ENCODE measurements around the gene CCDC126. TPM values are rescaled to one million over a fixed set of nuclear protein-coding genes. Genes with fewer than 3 reads are reported as not detected.

CCDC126 gene
- total and polyA plus RNA-seq, 9 of the 15 experiments (the other 6 are each of a cell fraction or from before 2014, with no cell fraction given) = 3.0 to 16.2 (median 5.2) TPM

- TF ChIP-seq ZNF609 (CRISPR knock-in tag; IDR thresholded peaks at IDR 0.05; ENCODE audit: borderline replicate concordance) (no peak), RBFOX2 (IDR thresholded peaks at IDR 0.05; ENCODE audit: low read depth, low read length) (peak; percentile 75), ERF (CRISPR knock-in tag; IDR thresholded peaks at IDR 0.05) (no peak), RBM15 (IDR thresholded peaks at IDR 0.05; ENCODE audit: insufficient read depth, low read length) (no peak), CEBPZ (IDR thresholded peaks at IDR 0.05; ENCODE audit: borderline replicate concordance, low read depth, low read length) (no peak), KLF10 (CRISPR knock-in tag; IDR thresholded peaks at IDR 0.05) (no peak), ZNF551 (CRISPR knock-in tag; IDR thresholded peaks at IDR 0.05) (no peak), DMBX1 (CRISPR knock-in tag; IDR thresholded peaks at IDR 0.05; ENCODE audit: borderline replicate concordance) (peak; percentile 45; the same call in 1 of the 2 replicates), MYC (IDR thresholded peaks at IDR 0.05; ENCODE audit: low read depth, low read length) (peak; percentile 94), MYC (CRISPR knock-in tag; IDR thresholded peaks at IDR 0.05; ENCODE audit: borderline replicate concordance, low read depth) (no peak), JUNB (CRISPR knock-in tag; conservative IDR thresholded peaks at IDR 0.05) (no peak), KLF16 (IDR thresholded peaks at IDR 0.05) (no peak), RBM17 (IDR thresholded peaks at IDR 0.05; ENCODE audit: borderline replicate concordance, low read depth, low read length) (no peak), NR3C1 (CRISPR knock-in tag; IDR thresholded peaks at IDR 0.05) (no peak), FOXA3 (CRISPR knock-in tag; conservative IDR thresholded peaks at IDR 0.05 in 1 of 2, IDR thresholded peaks at IDR 0.05 in 1 of 2) (peak in 1 of 2 experiments; percentile 76; a peak in 1 of 4 replicates), RBBP5 (IDR thresholded peaks at IDR 0.05; ENCODE audit: borderline replicate concordance, insufficient read depth, low read length, poor library complexity, severe bottlenecking) (peak; percentile 81)
Measured at GRCh38 chr7:23597094-23598091, at the start of gene CCDC126 (continued).
